HepG2 (cell line): ENCODE measurements around the gene NALCN.

Experiments used
- DPF2 ChIP-seq: sonication (generic); formaldehyde crosslinking; IDR thresholded peaks from 2 replicates; pipeline ENCODE4 v1.4.0; 2020; ENCODE audit warnings: mild to moderate bottlenecking, low read depth, missing genetic modification reagents, borderline replicate concordance
- PATZ1 ChIP-seq: sonication (generic); formaldehyde crosslinking; IDR thresholded peaks from 2 replicates; pipeline ENCODE4 v1.4.0; 2020; ENCODE audit warnings: missing genetic modification reagents

- no peak for TF ChIP-seq DPF2
- TF ChIP-seq PATZ1 (CRISPR knock-in tag), result no peak
These were observed 32.7 kb downstream of the NALCN start for GRCh38 chr13:101383595-101383994.
